ENCODE results near the gene SOD2. TPM values are rescaled to one million over a fixed set of nuclear protein-coding genes. Genes with fewer than 3 reads are reported as not detected.

The SOD2 gene
- polyA plus RNA-seq, 5 donors: 77.8 to 86.3 (median 84.3) TPM

- no peak for DNase-seq
Observed at GRCh38 chr6:159645640-159646039, 47.4 kb downstream of the SOD2 start.

Other genes with a start within 250 kb of the SOD2 start
- gene WTAP, start 34.3 kb upstream of the SOD2 start, polyA plus RNA-seq (ENCODE audit: insufficient read depth in 1 of 5, insufficient read length in 5 of 5, low replicate concordance in 1 of 5): 100 to 1,000 TPM; 106 to 145 (median 125) TPM
- 10 to 100 TPM; 24.8 to 36.9 (median 34.5) TPM for gene ACAT2, start 68.8 kb upstream of the SOD2 start, polyA plus RNA-seq (ENCODE audit: insufficient read depth in 1 of 5, insufficient read length in 5 of 5, low replicate concordance in 1 of 5)
- 100 to 1,000 TPM; 229 to 258 (median 241) TPM for gene TCP1, start 96.4 kb upstream of the SOD2 start, polyA plus RNA-seq (ENCODE audit: insufficient read depth in 1 of 5, insufficient read length in 5 of 5, low replicate concordance in 1 of 5)
- 10 to 100 TPM; 55.2 to 70.0 (median 62.6) TPM for gene MRPL18, start 97.2 kb upstream of the SOD2 start, polyA plus RNA-seq (ENCODE audit: insufficient read depth in 1 of 5, insufficient read length in 5 of 5, low replicate concordance in 1 of 5)
- gene PNLDC1, start 107.0 kb upstream of the SOD2 start, polyA plus RNA-seq (ENCODE audit: insufficient read depth in 1 of 5, insufficient read length in 5 of 5, low replicate concordance in 1 of 5): under 1 TPM; 0.12 to 0.34 (median 0.26) TPM
- under 1 TPM; 0.03 to 0.06 (median 0.03) TPM for gene MAS1, start 197.7 kb upstream of the SOD2 start, polyA plus RNA-seq (ENCODE audit: insufficient read depth in 1 of 5, insufficient read length in 5 of 5, low replicate concordance in 1 of 5)

Measured in right lung (tissue), 5 donors.